Erythroblast (primary cell): ENCODE data around the gene SERPINA4.

ENCODE experiments used
- GATA1 ChIP-seq: IDR thresholded peaks from 2 replicates; pipeline ENCODE4 v1.6.1; 2011; ENCODE audit warnings: low read depth, mild to moderate bottlenecking, control low read depth, low read length, moderate library complexity
- POLR2A ChIP-seq: IDR thresholded peaks from 2 replicates; pipeline ENCODE4 v1.6.1; 2011; ENCODE audit warnings: mild to moderate bottlenecking, low read length

DNA sequence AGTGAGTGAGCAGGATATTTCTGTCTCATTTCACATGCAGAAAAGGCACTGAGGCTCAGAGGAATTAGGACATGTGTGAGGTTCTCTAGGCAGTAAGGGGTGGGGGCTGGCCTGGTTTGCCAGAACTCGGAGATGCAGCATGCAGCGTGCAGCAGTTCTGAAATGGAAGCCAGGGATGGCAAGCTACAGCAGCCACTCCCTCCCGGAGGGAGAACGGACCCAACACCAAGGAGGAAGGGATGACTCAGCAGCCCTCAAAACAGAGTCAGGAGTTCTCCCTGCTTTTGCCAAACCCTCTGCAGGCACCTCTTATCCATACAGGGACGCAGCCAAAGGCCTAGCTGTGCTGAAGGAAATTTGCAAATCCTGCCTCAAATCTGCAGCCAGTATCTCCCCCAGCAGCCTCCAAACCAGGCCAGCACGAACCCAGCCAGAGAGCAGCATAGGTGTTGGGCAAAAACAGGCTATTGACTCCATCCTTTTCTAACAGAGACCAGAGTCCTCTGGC is 40.7 kb downstream of the SERPINA4 start:
- no peak for TF ChIP-seq POLR2A
- TF ChIP-seq GATA1 = no peak
